ELF-1 (cell line): ENCODE measurements around the gene C16orf82.

Experiments used
- DNase-seq: peaks from one replicate; pipeline ENCODE4 v3.0.0-alpha.2; 2016; ENCODE audit warnings: low read depth, low spot score

C16orf82 gene

DNA sequence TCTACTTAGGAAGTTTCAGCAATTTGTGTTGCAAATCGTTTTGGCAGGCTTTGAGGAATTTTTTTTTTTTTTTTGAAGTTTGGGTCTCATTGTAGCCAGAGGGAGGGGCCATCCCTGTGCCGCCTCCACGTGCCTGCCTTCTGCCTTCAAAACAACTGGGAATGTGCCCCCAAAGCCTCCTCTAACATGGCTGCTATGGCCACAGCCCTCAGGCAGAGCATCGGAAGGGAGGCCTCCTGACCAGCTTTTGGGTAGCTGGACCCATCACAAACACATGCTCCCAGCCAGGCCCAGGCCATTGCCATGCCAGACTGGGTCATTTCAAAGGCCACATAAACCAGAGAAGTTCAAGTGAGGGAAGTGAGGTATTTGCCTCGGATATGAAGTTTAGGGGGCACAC lies 21.5 kb downstream of the C16orf82 start:
- DNase-seq, result no peak

- DNase-seq, result no peak
These were observed 29.6 kb downstream of the C16orf82 start for GRCh38 chr16:27096375-27096774.

DNA sequence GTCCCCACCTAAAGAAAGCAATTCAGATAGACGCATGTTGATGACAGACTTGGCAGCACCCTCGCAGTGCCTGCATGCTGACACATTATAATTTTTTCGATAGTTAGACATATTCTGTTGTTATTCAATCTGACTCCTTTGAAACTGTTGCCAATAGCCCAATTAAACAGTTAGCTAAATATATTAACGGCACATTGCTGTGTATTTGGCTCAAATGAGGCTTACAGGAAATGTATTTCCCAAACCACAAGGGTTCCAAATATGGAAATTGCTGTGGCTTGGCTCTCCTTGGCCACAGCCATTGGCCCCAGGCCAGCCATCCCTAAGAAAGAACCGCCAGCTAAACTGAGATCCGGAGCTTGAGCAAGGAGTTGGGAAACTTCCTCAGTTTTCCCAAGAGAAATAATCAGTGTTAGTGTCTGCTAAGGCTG lies 31.1 kb downstream of the C16orf82 start:
- no peak for DNase-seq

DNA sequence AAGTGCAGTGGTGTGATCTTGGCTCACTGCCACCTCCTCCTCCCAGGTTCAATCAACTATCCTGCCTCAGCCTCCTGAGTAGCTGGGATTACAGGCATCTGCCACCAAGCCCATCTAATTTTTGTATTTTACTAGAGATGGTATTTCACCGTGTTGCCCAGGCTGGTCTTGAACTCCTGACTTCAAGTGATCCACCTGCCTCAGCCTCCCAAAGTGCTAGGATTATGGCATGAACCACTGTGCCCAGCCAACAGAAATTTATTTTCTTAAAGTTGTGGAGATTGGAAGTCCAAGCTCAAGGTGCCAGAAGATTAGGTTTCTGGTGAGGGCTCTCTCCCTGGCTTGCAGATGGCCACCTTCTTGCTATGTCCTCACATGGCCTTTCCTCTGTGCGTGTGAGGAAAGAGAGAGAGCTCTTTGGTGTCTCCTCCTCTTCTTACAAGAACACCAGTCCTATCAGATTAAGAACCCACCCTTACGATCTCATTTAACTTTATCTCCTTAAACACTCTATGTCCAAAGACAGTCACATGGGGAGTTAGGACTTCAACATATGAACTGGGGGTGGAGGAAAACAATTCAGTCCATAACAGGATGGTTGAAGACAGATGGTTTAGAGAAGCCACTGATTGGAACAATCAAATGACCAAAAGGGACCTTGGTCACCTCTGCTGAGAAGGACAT lies 31.8 kb downstream of the C16orf82 start:
- DNase-seq, result no peak

DNA sequence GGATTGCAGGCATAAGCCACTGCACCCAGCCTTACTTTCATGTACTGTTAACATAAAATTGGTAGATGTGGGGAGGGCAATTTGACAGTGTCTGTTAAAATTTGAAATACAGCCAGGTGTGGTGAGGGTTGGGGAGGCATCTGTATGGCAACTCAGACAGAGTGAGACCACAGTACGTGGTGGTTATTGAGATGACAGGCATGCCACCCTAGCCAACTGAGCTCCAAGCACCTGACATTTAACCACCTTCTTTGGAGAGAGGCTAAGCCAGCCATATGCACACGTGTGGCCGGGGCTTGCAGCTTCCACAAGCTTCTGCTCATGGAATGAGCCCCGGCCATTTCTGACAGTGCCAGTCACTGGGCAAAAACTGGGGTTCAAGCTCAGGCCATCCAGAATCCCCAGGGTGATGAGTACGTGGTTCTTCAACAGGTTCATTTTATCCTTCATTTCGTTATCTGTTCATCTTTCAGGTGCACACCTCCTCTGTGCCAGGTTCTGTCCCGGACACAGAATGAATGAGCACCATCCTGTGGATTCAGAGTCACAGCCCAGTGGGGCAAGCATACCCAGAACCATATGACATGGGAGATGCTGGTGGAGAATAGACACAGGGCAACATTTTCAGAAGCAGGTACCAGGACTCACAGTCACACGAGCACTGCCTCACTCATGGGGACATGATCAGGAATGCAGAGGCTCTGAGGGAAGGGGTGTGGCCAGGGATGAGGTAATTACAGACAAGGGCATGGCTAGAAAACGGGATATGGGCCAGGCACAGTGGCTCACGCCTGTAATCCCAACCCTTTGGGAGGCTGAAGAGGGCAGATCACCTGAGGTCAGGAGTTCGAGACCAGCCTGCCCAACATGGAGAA lies 36.2 kb downstream of the C16orf82 start:
- DNase-seq, result no peak

DNA sequence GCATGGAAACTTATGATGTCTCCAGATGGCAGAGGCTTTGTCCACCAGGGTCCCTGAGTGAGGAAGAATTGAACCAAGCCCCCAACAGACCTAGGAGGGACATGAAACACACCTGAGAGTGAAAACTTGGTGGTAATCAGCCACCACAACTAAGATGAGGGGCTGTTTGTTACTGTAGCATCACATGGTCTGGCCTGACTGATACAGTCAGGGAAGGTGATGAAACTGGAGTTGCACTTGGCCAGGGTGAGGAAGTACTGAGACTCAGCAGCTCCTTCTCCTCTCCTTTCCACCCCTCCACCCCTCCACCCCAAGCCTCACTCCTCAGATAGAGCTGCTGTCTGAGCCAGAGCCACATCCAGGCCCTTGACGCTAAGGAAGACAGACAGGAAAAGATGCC lies 37.2 kb downstream of the C16orf82 start:
- DNase-seq, result no peak

DNA sequence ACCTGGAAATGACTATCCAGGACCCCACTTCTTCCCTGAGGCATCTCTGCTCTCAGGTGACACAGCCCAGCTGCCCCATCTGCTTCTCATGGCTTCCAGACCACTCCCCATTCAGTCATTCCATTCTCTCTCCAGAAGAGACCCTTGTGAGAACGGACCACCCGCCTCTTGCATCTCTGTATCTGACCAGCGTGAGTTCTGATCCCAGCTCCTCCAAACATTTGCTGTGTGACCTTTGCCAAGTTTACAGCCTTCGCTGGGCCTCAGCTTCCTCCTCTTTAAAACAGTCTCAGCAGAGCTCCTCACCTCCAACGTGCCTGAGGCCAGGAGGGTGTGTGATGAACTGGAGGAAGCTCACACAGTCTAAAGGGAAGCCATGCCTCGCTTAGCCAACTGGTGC lies 39.6 kb downstream of the C16orf82 start:
- DNase-seq, result no peak

DNA sequence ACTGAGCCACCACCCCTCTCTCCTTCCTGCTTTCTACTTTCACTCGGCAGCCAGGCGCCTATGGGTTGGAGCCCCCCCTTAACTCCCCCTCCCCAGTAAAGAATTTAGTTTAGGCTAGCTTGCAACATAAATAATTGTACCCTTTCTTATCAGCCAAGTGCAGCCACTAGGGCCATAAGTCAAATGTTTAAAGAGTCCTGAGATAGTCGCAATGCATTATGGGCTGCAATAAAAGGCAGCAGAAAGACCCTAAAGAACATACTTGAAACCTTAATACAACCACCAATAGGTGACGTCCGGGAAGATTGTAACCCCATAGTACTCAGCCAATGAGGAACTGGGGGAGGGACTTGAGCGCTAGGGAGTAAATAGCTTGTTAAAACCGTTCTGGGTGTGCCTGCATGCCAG lies 40.5 kb downstream of the C16orf82 start:
- peak; percentile 11 for DNase-seq

DNA sequence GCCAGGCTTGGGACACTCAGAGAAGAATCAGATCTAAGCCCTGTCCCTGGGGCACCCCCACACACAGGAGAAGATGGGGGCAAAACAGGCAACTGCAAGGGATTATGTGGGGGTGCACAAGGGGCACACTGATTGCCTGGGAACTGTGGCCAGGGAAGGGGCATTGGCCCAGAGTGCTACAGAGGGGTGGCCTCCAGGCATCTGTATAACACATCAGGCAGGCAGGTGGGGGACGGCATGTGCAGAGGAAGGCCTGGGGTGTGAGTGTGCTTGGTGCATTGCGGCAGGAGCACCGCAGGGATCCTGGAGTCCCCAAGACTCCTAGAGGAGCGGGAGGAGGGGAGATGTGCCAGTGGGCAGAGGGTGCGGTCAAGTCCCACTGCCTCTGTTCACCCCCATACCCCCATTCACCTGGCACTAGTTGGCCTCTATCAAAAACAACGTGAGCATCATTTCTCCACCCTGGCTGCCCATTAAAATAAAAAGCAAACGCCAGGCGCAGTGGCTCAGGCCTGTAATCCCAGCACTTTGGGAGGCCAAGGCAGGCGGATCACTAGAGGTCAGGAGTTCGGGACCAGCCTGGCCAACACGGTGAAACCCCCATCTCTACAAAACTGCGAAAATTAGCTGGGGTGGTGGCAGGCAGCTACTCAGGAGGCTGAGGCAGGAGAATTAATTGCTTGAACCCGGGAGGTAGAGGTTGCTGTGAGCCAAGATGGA lies 41.5 kb downstream of the C16orf82 start:
- no peak for DNase-seq

- DNase-seq, result no peak
These were observed 42.3 kb downstream of the C16orf82 start for GRCh38 chr16:27108826-27109665.

DNA sequence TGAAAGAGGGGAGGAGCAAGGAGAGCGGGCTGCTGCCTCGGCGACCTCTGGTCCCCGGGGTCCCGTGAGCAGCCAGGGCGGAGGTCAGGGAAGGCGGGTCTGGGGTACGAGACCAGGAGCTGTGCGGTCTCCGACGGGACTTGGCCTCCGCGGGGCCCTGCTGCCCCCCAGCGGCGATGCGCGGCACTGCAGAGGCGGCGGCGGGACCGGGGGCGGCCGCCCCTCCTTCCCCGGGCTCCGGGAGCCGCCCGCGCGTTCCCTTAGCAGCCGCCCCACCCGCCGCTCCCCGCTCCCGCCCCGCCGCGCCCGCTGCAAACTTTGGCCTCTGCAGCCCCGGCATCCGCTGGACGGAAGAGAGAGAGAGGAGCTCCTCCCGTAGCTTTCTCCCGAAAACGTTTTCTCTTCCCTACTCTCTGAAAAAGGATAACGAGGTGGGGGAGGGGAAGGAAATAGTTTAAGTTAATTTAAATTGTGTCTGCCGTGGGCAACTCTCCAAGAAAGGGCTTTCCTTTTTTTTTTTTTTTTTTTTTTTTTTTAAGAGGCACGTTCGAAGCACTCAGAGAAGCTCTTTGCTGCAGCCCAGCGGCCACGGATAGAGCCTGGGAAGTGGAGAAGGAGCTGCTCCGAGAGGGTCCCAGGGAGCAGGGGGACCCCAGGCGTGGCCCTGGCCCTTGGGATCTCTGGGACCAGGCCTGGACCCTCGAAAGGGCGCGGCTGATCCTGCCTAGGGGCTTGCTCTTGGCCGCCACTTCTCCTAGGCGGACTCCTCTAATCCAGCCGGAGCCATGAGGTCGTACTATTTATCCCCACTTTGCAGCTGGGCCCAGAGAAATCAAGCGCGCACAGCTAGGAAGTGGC lies 43.2 kb downstream of the C16orf82 start:
- peak; percentile 90 for DNase-seq

- DNase-seq, result no peak
These were observed 43.8 kb downstream of the C16orf82 start for GRCh38 chr16:27110524-27110896.

DNA sequence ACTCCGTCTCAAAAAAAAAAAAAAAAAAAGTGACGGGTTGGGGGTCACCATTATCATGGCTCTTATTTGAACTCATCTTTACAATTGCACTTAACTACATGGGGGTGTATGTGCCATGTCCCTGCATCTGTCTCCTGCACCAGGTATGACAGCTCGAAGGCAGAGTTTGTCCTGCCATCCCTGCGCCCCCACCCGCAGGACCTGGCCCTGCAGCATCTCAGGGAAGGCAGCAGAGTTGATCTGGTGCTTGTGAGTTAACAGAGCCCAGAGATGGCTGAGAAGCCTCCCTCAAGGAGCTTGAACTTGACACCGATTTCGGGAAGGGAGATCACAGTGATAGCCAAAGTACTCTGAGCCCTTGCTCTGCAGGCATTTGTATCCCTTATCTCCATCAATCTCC lies 44.8 kb downstream of the C16orf82 start:
- no peak for DNase-seq

- no peak for DNase-seq
These were observed 45.5 kb downstream of the C16orf82 start for GRCh38 chr16:27112093-27112811.

GRCh38 chr16:27113341-27113841 lies 46.7 kb downstream of the C16orf82 start:
- no peak for DNase-seq

GRCh38 chr16:27114006-27114405 lies 47.3 kb downstream of the C16orf82 start:
- no peak for DNase-seq

GRCh38 chr16:27118526-27118925 lies 51.8 kb downstream of the C16orf82 start:
- DNase-seq, result no peak
